HFFc6 (cell line): Measurements from ENCODE around the gene DZIP1L. TPM values are rescaled to one million over a fixed set of nuclear protein-coding genes. Genes with fewer than 3 reads are reported as not detected.

Experiments
- DNase-seq: peaks from one replicate; pipeline ENCODE4 v3.0.0-alpha.2; 2018
- H3K27ac Mint-ChIP-seq: 2 replicates; pipeline ENCODE4 v1.8.0; 2020; ENCODE audit warnings: mild to moderate bottlenecking, mixed read lengths
- H3K27me3 Mint-ChIP-seq: 2 replicates; pipeline ENCODE4 v1.8.0; 2021; ENCODE audit warnings: mild to moderate bottlenecking, moderate library complexity, mixed read lengths; ENCODE audit not compliant: insufficient read depth
- H3K36me3 Mint-ChIP-seq: 2 replicates; pipeline ENCODE4 v1.8.0; 2021; ENCODE audit warnings: low read depth, mixed read lengths
- H3K4me1 Mint-ChIP-seq: 2 replicates; pipeline ENCODE4 v1.8.0; 2020; ENCODE audit warnings: low read depth, mixed read lengths
- H3K4me3 Mint-ChIP-seq: 2 replicates; pipeline ENCODE4 v1.8.0; 2020; ENCODE audit warnings: mild to moderate bottlenecking, moderate library complexity, mixed read lengths
- H3K9me3 Mint-ChIP-seq: 2 replicates; pipeline ENCODE4 v1.8.0; 2020; ENCODE audit warnings: mild to moderate bottlenecking, mixed read lengths
- CTCF ChIP-seq: fragments of 200-600 bp; sonication (generic); IDR thresholded peaks from 2 replicates; pipeline ENCODE4 v1.5.0; 2021; ENCODE audit warnings: antibody characterized with exemption, mild to moderate bottlenecking
- total RNA-seq, 6 experiments: library from RNA; stranded (reverse); fragmentation: NEBNext Ultra II Directional; extraction: Animal tissue kit (Norgen Biotek cat#: 25700); gene quantifications; 2 replicates in 1 of 6; 3 replicates in 5 of 6; pipeline ENCODE4 v1.2.3, GENCODE V29; 2021

The DZIP1L gene
- total RNA-seq, 6 experiments from 2014 or later, result 6.1 to 10.8 (median 8.8) TPM

DNA sequence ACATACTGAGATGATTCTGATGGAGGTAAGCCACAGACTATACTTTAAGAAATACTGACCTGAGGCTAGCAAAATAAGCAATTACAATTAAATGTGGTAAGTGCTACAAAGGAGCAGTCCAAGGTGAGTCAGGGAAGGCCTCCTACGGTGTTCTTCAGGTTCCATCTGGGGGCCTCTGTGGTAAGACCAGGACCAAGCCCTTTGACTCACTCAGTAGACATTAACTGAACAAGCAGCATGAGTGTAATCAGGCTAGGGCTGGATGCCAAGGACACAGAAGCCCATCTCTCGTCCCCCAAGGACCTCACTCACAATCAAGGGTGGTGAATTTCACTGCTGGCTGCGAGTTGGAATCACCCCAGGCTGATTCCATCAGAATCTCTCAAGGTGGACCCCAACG lies 37.3 kb downstream of the DZIP1L start:
- no peak for TF ChIP-seq CTCF
- Mint-ChIP-seq H3K4me1 (peaks cover 62% of the 10 kb centered on the region), H3K36me3 (peaks cover 33% of the 10 kb centered on the region)

GRCh38 chr3:138072796-138073195 lies 42.6 kb downstream of the DZIP1L start:
- H3K9me3 Mint-ChIP-seq, result no peaks in the 10 kb centered on the region
- no peak for DNase-seq
- peaks cover 26% of the 10 kb centered on the region for H3K4me1 Mint-ChIP-seq
- H3K27ac Mint-ChIP-seq, result peak overlapping the region; percentile 48
- TF ChIP-seq CTCF, result no peak
- H3K27me3 Mint-ChIP-seq, result no peaks in the 10 kb centered on the region; the same call in 1 of the 2 replicates
- peaks cover 12% of the 10 kb centered on the region; the same call in 1 of the 2 replicates for H3K36me3 Mint-ChIP-seq
- no peak overlapping the region for H3K4me3 Mint-ChIP-seq

More for the DNA sequence above, 37.3 kb downstream of the DZIP1L start:
- Mint-ChIP-seq H3K27ac (peak overlapping the region; percentile 67), H3K27me3 (no peaks in the 10 kb centered on the region), H3K9me3 (no peaks in the 10 kb centered on the region), H3K4me3 (no peak overlapping the region)
- peak; percentile 48 for DNase-seq

GRCh38 chr3:138070006-138070405 lies 45.4 kb downstream of the DZIP1L start:
- TF ChIP-seq CTCF, result no peak
- H3K4me1 Mint-ChIP-seq, result peaks cover 21% of the 10 kb centered on the region
- no peaks in the 10 kb centered on the region; the same call in 1 of the 2 replicates for H3K27me3 Mint-ChIP-seq
- no peaks in the 10 kb centered on the region for H3K9me3 Mint-ChIP-seq
- no peak overlapping the region for H3K4me3 Mint-ChIP-seq
- H3K36me3 Mint-ChIP-seq, result peaks cover 7% of the 10 kb centered on the region; the same call in 1 of the 2 replicates
- no peak overlapping the region for H3K27ac Mint-ChIP-seq
- no peak for DNase-seq

DNA sequence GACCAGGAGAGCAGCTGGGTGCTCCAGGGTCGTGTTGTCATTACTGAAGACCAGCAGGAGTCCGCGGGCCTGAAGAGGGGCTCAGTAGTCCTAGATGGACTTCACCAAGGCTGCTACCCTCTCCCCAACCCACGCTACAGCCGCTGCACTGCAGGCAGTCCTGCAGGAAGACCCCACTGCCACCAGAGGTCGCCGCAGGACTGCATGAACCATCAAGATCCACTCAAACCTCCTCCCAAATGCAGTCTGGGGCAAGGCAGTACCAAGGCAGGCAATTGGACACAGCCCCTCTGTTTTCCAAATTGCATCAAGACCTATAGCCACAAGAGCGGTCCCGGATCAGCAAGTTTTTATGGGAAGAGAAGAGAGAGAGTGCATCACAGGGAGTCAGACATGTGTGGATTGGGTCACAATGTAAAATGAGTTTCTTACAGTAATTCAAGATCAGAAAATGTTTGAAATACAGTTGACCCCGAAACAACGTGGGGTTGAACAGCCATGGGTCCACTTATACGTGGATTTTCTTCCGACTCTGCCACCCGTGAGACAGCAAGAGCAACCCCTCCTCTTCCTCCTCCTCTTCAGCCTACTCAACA lies 46.7 kb downstream of the DZIP1L start:
- Mint-ChIP-seq H3K36me3 (peaks cover 20% of the 10 kb centered on the region; the same call in 1 of the 2 replicates), H3K27ac (peak overlapping the region; percentile 22; the same call in 1 of the 2 replicates), H3K9me3 (no peaks in the 10 kb centered on the region), H3K4me3 (no peak overlapping the region), H3K4me1 (peaks cover 21% of the 10 kb centered on the region), H3K27me3 (no peaks in the 10 kb centered on the region; the same call in 1 of the 2 replicates)
- DNase-seq, result peak; percentile 57
- peak; percentile 99 for TF ChIP-seq CTCF

GRCh38 chr3:138068046-138068445 lies 47.4 kb downstream of the DZIP1L start:
- Mint-ChIP-seq H3K9me3 (no peaks in the 10 kb centered on the region), H3K27me3 (no peaks in the 10 kb centered on the region; the same call in 1 of the 2 replicates), H3K27ac (no peak overlapping the region), H3K4me3 (no peak overlapping the region), H3K4me1 (peaks cover 19% of the 10 kb centered on the region), H3K36me3 (peaks cover 22% of the 10 kb centered on the region; the same call in 1 of the 2 replicates)
- TF ChIP-seq CTCF, result no peak
- no peak for DNase-seq
